WERI-Rb-1 (cell line): ENCODE results near the gene TP53TG5.

ENCODE experiments used
- DNase-seq: peaks from one replicate; pipeline ENCODE4 v3.0.0-alpha.2; 2020
- H3K27ac ChIP-seq: fragments of 250-450 bp; sonication (Bioruptor Pico); 2 replicates; pipeline ENCODE4 v1.5.1; 2020; ENCODE audit warnings: mild to moderate bottlenecking, moderate library complexity
- H3K27me3 ChIP-seq: fragments of 250-450 bp; sonication (Bioruptor Pico); 2 replicates; pipeline ENCODE4 v1.5.1; 2021; ENCODE audit warnings: mild to moderate bottlenecking, low read depth, moderate library complexity; ENCODE audit not compliant: insufficient read depth, severe bottlenecking
- H3K36me3 ChIP-seq: fragments of 250-450 bp; sonication (Bioruptor Pico); 2 replicates; pipeline ENCODE4 v1.5.1; 2020; ENCODE audit warnings: mild to moderate bottlenecking, moderate library complexity
- H3K4me3 ChIP-seq: 2 replicates; pipeline ENCODE4 v1.5.1; 2011; ENCODE audit warnings: low read depth, mild to moderate bottlenecking, control low read depth, low read length
- H3K9me3 ChIP-seq: fragments of 250-450 bp; sonication (Bioruptor Pico); 2 replicates; pipeline ENCODE4 v1.5.1; 2021; ENCODE audit warnings: mild to moderate bottlenecking, moderate library complexity; ENCODE audit not compliant: severe bottlenecking
- CTCF ChIP-seq: IDR thresholded peaks from 2 replicates; pipeline ENCODE4 v1.5.1; 2011; ENCODE audit warnings: low read depth, mild to moderate bottlenecking, control low read depth, inconsistent platforms, low read length

TP53TG5 gene

DNA sequence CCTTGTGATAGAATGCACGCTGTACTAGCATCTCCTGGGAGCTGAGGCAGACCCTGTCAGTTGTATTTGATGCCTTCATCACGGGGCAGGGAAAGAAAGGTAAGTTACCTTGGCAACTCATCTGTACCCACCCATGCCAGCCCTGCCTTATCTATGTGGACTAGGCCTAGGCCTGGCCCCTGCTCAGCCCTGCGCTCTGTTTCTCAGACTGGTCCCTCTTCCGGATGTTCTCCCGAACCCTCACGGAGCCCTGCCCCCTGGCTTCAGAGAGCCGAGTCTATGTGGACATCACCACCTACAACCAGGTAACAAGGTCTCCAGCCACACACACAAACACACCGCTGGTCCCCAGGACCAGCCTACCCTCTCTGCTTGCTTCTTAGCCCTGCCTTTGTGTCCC is 42.0 kb upstream of the TP53TG5 start:
- DNase-seq, result no peak
- no peak overlapping the region for H3K27ac ChIP-seq
- H3K9me3 ChIP-seq, result no peaks in the 10 kb centered on the region
- no peak for TF ChIP-seq CTCF
- peaks cover 47% of the 10 kb centered on the region for H3K36me3 ChIP-seq
- no peak overlapping the region for H3K4me3 ChIP-seq
- no peaks in the 10 kb centered on the region for H3K27me3 ChIP-seq

DNA sequence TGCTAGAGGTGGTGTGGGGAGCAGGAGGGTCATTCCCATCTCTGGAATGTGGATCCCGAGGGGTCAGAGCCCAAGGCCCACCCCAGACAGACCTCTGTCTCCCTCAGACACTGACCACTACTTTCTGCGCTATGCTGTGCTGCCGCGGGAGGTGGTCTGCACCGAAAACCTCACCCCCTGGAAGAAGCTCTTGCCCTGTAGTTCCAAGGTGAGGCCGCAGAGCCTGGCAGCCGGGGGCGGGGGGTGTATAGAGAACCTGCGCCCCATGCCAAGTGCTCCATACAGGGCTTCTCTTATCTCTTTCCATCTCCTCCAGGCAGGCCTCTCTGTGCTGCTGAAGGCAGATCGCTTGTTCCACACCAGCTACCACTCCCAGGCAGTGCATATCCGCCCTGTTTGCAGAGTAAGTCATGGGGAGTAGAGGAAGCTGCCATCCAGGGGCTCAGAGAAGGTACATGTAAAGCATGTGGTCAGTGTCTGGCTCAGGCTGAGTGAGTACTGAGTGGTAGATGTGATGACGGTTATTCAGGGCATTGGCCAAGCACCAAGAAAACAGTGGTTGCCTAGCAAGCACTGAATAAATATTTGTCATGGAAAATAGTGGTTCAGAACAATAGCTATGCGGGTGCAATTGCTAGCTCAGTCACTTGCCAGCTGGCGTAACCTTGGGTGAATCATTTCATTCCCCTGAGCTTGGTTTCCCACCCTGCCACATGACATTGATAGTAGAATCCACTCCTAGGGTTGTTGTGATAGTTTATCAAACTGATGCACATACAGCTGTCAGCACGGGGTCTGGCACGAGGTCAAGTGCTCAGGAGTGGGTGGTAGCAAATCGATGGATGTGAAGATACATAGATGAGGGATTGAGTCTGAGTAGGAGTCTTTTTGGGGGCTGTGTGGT is 41.3 kb upstream of the TP53TG5 start:
- Histone ChIP-seq H3K36me3 (peaks cover 43% of the 10 kb centered on the region), H3K27me3 (no peaks in the 10 kb centered on the region), H3K27ac (no peak overlapping the region), H3K9me3 (no peaks in the 10 kb centered on the region), H3K4me3 (no peak overlapping the region)
- DNase-seq, result no peak
- no peak for TF ChIP-seq CTCF

- Histone ChIP-seq H3K36me3 (peaks cover 33% of the 10 kb centered on the region), H3K4me3 (peak overlapping the region; percentile 88), H3K9me3 (no peaks in the 10 kb centered on the region), H3K27me3 (no peaks in the 10 kb centered on the region), H3K27ac (no peak overlapping the region)
- DNase-seq, result no peak
- TF ChIP-seq CTCF, result no peak
Observed at GRCh38 chr20:45416917-45417316, 38.8 kb upstream of the TP53TG5 start.

DNA sequence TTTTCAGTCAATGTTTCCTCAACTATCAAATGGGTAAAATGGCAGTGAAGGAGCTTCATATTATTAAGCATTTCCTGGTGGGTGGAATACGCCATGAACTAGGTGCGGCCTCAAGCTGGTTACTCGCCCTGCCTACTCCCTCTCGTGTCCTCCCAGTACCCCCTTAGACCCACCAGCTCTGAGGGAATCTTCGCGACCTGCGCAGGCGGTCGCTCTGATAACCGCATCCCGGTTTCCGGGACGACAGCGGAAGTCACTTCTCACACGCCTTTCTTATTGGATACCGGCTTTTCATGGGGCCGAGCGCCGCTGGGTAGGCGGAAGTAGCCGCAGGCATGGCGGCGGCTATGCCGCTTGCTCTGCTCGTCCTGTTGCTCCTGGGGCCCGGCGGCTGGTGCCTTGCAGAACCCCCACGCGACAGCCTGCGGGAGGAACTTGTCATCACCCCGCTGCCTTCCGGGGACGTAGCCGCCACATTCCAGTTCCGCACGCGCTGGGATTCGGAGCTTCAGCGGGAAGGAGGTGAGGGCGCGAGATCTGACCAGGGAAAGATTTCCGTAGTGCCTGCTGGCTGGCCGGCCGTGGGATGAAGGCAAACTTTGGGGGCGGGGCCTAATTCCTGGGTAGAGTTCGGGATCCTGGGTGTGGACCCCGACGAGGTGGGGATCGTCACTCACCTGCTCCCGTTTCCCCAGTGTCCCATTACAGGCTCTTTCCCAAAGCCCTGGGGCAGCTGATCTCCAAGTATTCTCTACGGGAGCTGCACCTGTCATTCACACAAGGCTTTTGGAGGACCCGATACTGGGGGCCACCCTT is 37.9 kb upstream of the TP53TG5 start, which contains the start of gene PIGT:
PIGT (plus strand) TSS at position 320 of the 816 bp plus-strand sequence; CDS start at position 336, 16 bp downstream.
- H3K27ac ChIP-seq, result peak within 1 kb of the TSS; percentile 73
- no peaks in the 10 kb centered on the region for H3K9me3 ChIP-seq
- no peak for TF ChIP-seq CTCF
- peak; percentile 86 for DNase-seq
- H3K4me3 ChIP-seq, result peak within 1 kb of the TSS; percentile 88
- H3K36me3 ChIP-seq, result peaks cover 27% of the 10 kb centered on the region
- no peaks in the 10 kb centered on the region for H3K27me3 ChIP-seq

DNA sequence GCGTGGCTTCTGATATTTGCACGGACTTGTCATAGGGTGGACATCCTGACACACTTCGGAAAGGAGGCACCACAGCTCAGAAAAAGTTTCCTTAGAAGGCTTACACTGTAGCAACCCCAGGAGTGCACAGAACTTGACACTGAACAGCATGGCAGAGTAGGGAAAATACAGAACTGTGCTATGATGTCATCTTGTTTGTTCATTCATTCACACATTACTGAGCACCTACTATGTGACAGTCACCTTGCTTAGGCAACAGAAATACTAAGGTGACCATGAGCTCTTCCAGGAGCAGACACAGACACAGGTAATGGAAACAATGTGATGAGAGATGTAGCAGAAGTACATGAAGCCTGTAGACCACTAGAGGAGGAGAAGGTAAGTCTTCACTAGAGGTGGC is 35.4 kb upstream of the TP53TG5 start:
- H3K9me3 ChIP-seq, result no peaks in the 10 kb centered on the region

More for the DNA sequence above, 35.4 kb upstream of the TP53TG5 start:
- DNase-seq, result no peak
- no peak for TF ChIP-seq CTCF
- no peaks in the 10 kb centered on the region for H3K27me3 ChIP-seq
- peaks cover 34% of the 10 kb centered on the region for H3K36me3 ChIP-seq
- H3K4me3 ChIP-seq, result no peak overlapping the region
- H3K27ac ChIP-seq, result no peak overlapping the region
